Measurements from ENCODE around the gene SS18L1.

DNA sequence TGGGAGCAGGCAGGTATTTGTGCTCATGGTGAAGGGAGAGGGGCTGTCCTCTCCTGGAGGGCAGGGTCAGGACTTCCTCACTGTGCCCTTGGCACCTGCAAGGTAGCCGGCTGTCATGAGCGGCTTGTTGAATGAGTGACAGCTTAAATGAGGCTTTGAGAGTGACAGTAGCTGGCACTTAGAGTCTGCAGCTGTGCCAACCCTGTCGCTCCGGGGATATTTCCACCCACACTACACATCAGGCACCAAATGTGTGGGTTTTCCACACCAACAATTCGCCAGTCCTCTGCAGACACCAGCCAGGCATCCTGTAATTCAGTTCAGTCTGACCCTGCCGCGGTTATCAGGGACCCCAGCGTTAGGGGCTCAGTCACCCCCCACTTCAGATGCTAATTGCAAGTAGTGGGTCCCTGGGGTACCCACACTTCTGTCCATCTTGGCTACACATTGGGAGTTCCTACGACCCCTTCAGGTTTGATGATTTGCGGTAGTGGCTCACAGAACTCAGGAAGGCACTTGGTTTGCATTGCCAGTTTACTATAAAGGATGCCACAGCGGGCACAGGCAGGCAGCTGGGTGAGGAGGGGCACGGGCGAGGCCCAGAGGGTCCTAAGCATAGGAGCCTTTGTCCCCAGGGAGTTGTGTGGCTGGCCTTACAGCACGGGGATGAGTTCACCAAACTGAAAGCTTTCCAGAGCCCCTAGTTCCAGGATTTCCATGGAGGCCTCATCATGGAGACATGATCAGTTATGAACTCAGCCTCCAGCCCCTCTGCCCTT is 48.4 kb downstream of the SS18L1 start:
- TF ChIP-seq EZH2 (IDR thresholded peaks at IDR 0.05; ENCODE audit: low read length, missing control alignments), result no peak
- TF ChIP-seq, protein P1, sequence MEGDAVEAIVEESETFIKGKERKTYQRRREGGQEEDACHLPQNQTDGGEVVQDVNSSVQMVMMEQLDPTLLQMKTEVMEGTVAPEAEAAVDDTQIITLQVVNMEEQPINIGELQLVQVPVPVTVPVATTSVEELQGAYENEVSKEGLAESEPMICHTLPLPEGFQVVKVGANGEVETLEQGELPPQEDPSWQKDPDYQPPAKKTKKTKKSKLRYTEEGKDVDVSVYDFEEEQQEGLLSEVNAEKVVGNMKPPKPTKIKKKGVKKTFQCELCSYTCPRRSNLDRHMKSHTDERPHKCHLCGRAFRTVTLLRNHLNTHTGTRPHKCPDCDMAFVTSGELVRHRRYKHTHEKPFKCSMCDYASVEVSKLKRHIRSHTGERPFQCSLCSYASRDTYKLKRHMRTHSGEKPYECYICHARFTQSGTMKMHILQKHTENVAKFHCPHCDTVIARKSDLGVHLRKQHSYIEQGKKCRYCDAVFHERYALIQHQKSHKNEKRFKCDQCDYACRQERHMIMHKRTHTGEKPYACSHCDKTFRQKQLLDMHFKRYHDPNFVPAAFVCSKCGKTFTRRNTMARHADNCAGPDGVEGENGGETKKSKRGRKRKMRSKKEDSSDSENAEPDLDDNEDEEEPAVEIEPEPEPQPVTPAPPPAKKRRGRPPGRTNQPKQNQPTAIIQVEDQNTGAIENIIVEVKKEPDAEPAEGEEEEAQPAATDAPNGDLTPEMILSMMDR (conservative IDR thresholded peaks at IDR 0.05 in 1 of 2, IDR thresholded peaks at IDR 0.05 in 1 of 2; ENCODE audit: low read depth in 1 of 2, low read length in 2 of 2), result no peak

All from fibroblast of lung (primary cell).